HepG2 (cell line): Measurements from ENCODE around the gene UCN. TPM values are rescaled to one million over a fixed set of nuclear protein-coding genes. Genes with fewer than 3 reads are reported as not detected.

Experiments used
- CAMTA2 ChIP-seq: sonication (generic); formaldehyde crosslinking; IDR thresholded peaks from 2 replicates; pipeline ENCODE4 v1.4.0; 2020; ENCODE audit warnings: mild to moderate bottlenecking, missing genetic modification reagents, borderline replicate concordance
- EZH2 ChIP-seq: conservative IDR thresholded peaks from 2 replicates; pipeline ENCODE4 v1.6.1; 2012; ENCODE audit warnings: mild to moderate bottlenecking, low read depth, low read length, moderate library complexity
- IRF9 ChIP-seq: sonication (generic); formaldehyde crosslinking; IDR thresholded peaks from 2 replicates; pipeline ENCODE4 v1.8.0; 2022; ENCODE audit warnings: missing genetic modification reagents, mild to moderate bottlenecking, borderline replicate concordance
- KAT2B ChIP-seq: fragments of 150-350 bp; IDR thresholded peaks from 2 replicates; pipeline ENCODE4 v1.6.1; 2014; ENCODE audit warnings: low read depth, low read length, borderline replicate concordance
- KDM5A ChIP-seq: fragments of 200-600 bp; sonication (generic); IDR thresholded peaks from 2 replicates; pipeline ENCODE4 v1.7.0; 2018; ENCODE audit warnings: antibody characterized with exemption, mild to moderate bottlenecking, low read length, borderline replicate concordance
- MBD4 ChIP-seq: IDR thresholded peaks from 2 replicates; pipeline ENCODE4 v1.6.1; 2012; ENCODE audit warnings: low read length, inconsistent platforms, borderline replicate concordance
- MIER2 ChIP-seq: IDR thresholded peaks from 2 replicates; pipeline ENCODE4 v1.6.1; 2016; ENCODE audit warnings: missing biosample characterization, missing genetic modification reagents
- MIXL1 ChIP-seq: IDR thresholded peaks from 2 replicates; pipeline ENCODE4 v1.6.1; 2016
- NAIF1 ChIP-seq: sonication (generic); formaldehyde crosslinking; IDR thresholded peaks from 2 replicates; pipeline ENCODE4 v1.5.0; 2020; ENCODE audit warnings: mild to moderate bottlenecking, missing genetic modification reagents, borderline replicate concordance
- NFE2 ChIP-seq: sonication (generic); formaldehyde crosslinking; IDR thresholded peaks from 2 replicates; pipeline ENCODE4 v1.4.0; 2020; ENCODE audit warnings: missing genetic modification reagents
- ONECUT2 ChIP-seq: sonication (generic); formaldehyde crosslinking; IDR thresholded peaks from 2 replicates; pipeline ENCODE4 v1.4.0; 2020; ENCODE audit warnings: missing genetic modification reagents
- SOX5 ChIP-seq: IDR thresholded peaks from 2 replicates; pipeline ENCODE4 v1.6.1; 2016; ENCODE audit warnings: borderline replicate concordance
- TOE1 ChIP-seq: sonication (generic); formaldehyde crosslinking; IDR thresholded peaks from 2 replicates; pipeline ENCODE4 v1.4.0; 2020; ENCODE audit warnings: mild to moderate bottlenecking, missing genetic modification reagents
- YEATS2 ChIP-seq: sonication (generic); formaldehyde crosslinking; IDR thresholded peaks from 2 replicates; pipeline ENCODE4 v1.4.0; 2020; ENCODE audit warnings: missing genetic modification reagents, borderline replicate concordance
- ZBTB25 ChIP-seq: IDR thresholded peaks from 2 replicates; pipeline ENCODE4 v1.6.1; 2018; ENCODE audit warnings: missing genetic modification reagents
- ZC3H4 ChIP-seq: sonication (generic); formaldehyde crosslinking; IDR thresholded peaks from 2 replicates; pipeline ENCODE4 v1.4.0; 2020; ENCODE audit warnings: missing genetic modification reagents, borderline replicate concordance
- ZNF160 ChIP-seq: sonication (generic); formaldehyde crosslinking; IDR thresholded peaks from 2 replicates; pipeline ENCODE4 v1.8.0; 2022; ENCODE audit warnings: mild to moderate bottlenecking, inconsistent platforms, missing genetic modification reagents
- ZNF276 ChIP-seq: sonication (generic); formaldehyde crosslinking; IDR thresholded peaks from 2 replicates; pipeline ENCODE4 v1.4.0; 2020; ENCODE audit warnings: mild to moderate bottlenecking, low read depth, missing genetic modification reagents
- ZNF280D ChIP-seq: sonication (generic); formaldehyde crosslinking; IDR thresholded peaks from 2 replicates; pipeline ENCODE4 v1.5.1; 2020; ENCODE audit warnings: mild to moderate bottlenecking, missing genetic modification reagents
- ZNF431 ChIP-seq: sonication (generic); formaldehyde crosslinking; IDR thresholded peaks from 2 replicates; pipeline ENCODE4 v1.9.0; 2022; ENCODE audit warnings: missing genetic modification reagents, low read depth, mild to moderate bottlenecking, borderline replicate concordance
- ZNF619 ChIP-seq: sonication (generic); formaldehyde crosslinking; IDR thresholded peaks from 2 replicates; pipeline ENCODE4 v1.4.0; 2020; ENCODE audit warnings: mild to moderate bottlenecking, missing genetic modification reagents
- ZNF792 ChIP-seq: IDR thresholded peaks from 2 replicates; pipeline ENCODE4 v1.6.1; 2016
- ZSCAN31 ChIP-seq: sonication (generic); formaldehyde crosslinking; IDR thresholded peaks from 2 replicates; pipeline ENCODE4 v1.5.0; 2020; ENCODE audit warnings: low read depth, mild to moderate bottlenecking, missing genetic modification reagents
- polyA plus RNA-seq, 8 experiments: library from polyadenylated mRNA; depleted of rRNA in 3 of 8; stranded (reverse) in 7 of 8; unstranded in 1 of 8; fragments of >200 nt; fragmentation: Illumina TruSeq in 4 of 8; extraction: Trizol in 4 of 8; gene quantifications; 2 replicates each; pipeline versions ENCODE4 v1.2.1 to v1.2.3, GENCODE V29; 2011 to 2016; ENCODE audit warnings: low read depth in 4 of 8, missing spikeins in 1 of 8, mixed read lengths in 1 of 8; ENCODE audit not compliant: insufficient read depth in 1 of 8
- total RNA-seq, 5 experiments: library from RNA; depleted of rRNA; stranded (reverse); fragments of >200 nt; fragmentation: Illumina TruSeq; extraction: Trizol; gene quantifications; 2 replicates each; pipeline ENCODE4 v1.2.3, GENCODE V29; 2016; ENCODE audit warnings: low read depth in 1 of 5

Gene UCN
- total and polyA plus RNA-seq, 2 of the 13 experiments (the other 11 are each of a cell fraction or from before 2014, with no cell fraction given), result 1.2 to 2.3 TPM

- 0 out of 2 replicates have a peak, but pooled peaks have one; percentile 59 for TF ChIP-seq ZNF280D (CRISPR knock-in tag)
- no peak for TF ChIP-seq ZNF619
- no peak; the same call in 1 of the 2 replicates for TF ChIP-seq ZNF276
- TF ChIP-seq ZC3H4 (CRISPR knock-in tag), result 0 out of 2 replicates have a peak, but pooled peaks have one; percentile 62
- TF ChIP-seq TOE1 (CRISPR knock-in tag), result no peak
- peak; percentile 33; the same call in 1 of the 2 replicates for TF ChIP-seq SOX5
- TF ChIP-seq EZH2, result peak; percentile 1; the same call in 1 of the 2 replicates
- TF ChIP-seq CAMTA2 (CRISPR knock-in tag), result 0 out of 2 replicates have a peak, but pooled peaks have one; percentile 55
- 0 out of 2 replicates have a peak, but pooled peaks have one; percentile 35 for TF ChIP-seq MIER2 (CRISPR knock-in tag)
- peak; percentile 39; the same call in 1 of the 2 replicates for TF ChIP-seq NFE2 (CRISPR knock-in tag)
- no peak for TF ChIP-seq ZNF431 (CRISPR knock-in tag)
- TF ChIP-seq IRF9 (CRISPR knock-in tag), result no peak; the same call in 1 of the 2 replicates
- TF ChIP-seq ZNF160 (CRISPR knock-in tag), result no peak
- TF ChIP-seq MBD4, result no peak
- peak; percentile 68; the same call in 1 of the 2 replicates for TF ChIP-seq ZBTB25 (CRISPR knock-in tag)
- no peak for TF ChIP-seq KAT2B
- 0 out of 2 replicates have a peak, but pooled peaks have one; percentile 78 for TF ChIP-seq ZNF792 (CRISPR knock-in tag)
- TF ChIP-seq NAIF1 (CRISPR knock-in tag), result no peak
- TF ChIP-seq KDM5A, result no peak
- no peak for TF ChIP-seq YEATS2 (CRISPR knock-in tag)
- TF ChIP-seq ZSCAN31 (CRISPR knock-in tag), result peak; percentile 87
- no peak for TF ChIP-seq MIXL1 (CRISPR knock-in tag)
- TF ChIP-seq ONECUT2 (CRISPR knock-in tag), result no peak
Observed at GRCh38 chr2:27264753-27265535, 43.3 kb downstream of the UCN start (continued).
